SK-N-SH (cell line): ENCODE results near the gene TUFT1. TPM values are rescaled to one million over a fixed set of nuclear protein-coding genes. Genes with fewer than 3 reads are reported as not detected.

Experiments used
- CTCF ChIA-PET: fragments of 300-600, 350-600 bp; formaldehyde crosslinking; extraction: SDS; loops from one replicate; lab custom pipeline; 2021; lab: Yijun Ruan, JAX
- POLR2A ChIA-PET: fragments of 350-600 bp; sonication (Branson Sonifier 250); formaldehyde crosslinking; extraction: SDS; loops from one replicate; lab custom pipeline; 2020; ENCODE audit warnings: antibody characterized with exemption, inconsistent platforms; lab: Yijun Ruan, JAX
- DNase-seq: peaks from one replicate; pipeline ENCODE4 v3.0.0; 2012
- H2AFZ ChIP-seq: fragments of 200-600 bp; sonication (generic); 2 replicates; pipeline ENCODE4 v1.8.1; 2016; ENCODE audit warnings: antibody characterized with exemption, mild to moderate bottlenecking, low read depth
- H3F3A ChIP-seq: fragments of 200-600 bp; sonication (generic); replicated peaks from 2 replicates; pipeline ENCODE3; 2016; ENCODE audit warnings: antibody characterized with exemption, mild to moderate bottlenecking; ENCODE audit not compliant: insufficient read depth
- H3K27ac ChIP-seq, 2 experiments: fragments of 200-500 bp in 1 of 2; fragments of 200-600 bp in 1 of 2; sonication (Bioruptor generic) in 1 of 2; sonication (generic), shearing (Covaris generic) in 1 of 2; 2 replicates each; pipeline versions ENCODE4 v1.5.1 to v1.6.1; 2014 to 2016; ENCODE audit warnings: low read depth in 2 of 2, inconsistent platforms in 1 of 2, low read length in 1 of 2, mild to moderate bottlenecking in 1 of 2, mixed read lengths in 1 of 2
- H3K27me3 ChIP-seq: fragments of 200-600 bp; sonication (generic), shearing (Covaris generic); 2 replicates; pipeline ENCODE4 v1.6.1; 2016; ENCODE audit warnings: mixed run types; ENCODE audit not compliant: insufficient read depth
- H3K36me3 ChIP-seq, 2 experiments: fragments of 200-500 bp in 1 of 2; fragments of 200-600 bp in 1 of 2; sonication (Bioruptor generic) in 1 of 2; sonication (generic) in 1 of 2; replicated peaks in 1 of 2; 2 replicates each; pipeline versions ENCODE3 to v1.5.1; 2014 to 2016; ENCODE audit warnings: low read length in 1 of 2, mild to moderate bottlenecking in 1 of 2; ENCODE audit not compliant: insufficient read depth in 2 of 2, control insufficient read depth in 1 of 2
- H3K4me1 ChIP-seq, 2 experiments: fragments of 200-500 bp in 1 of 2; fragments of 200-600 bp in 1 of 2; sonication (Bioruptor generic) in 1 of 2; sonication (generic), shearing (Covaris generic) in 1 of 2; 2 replicates each; pipeline versions ENCODE4 v1.5.1 to v1.6.1; 2014 to 2016; ENCODE audit warnings: low read depth in 1 of 2, low read length in 1 of 2, mixed run types in 1 of 2; ENCODE audit not compliant: insufficient read depth in 2 of 2, control insufficient read depth in 1 of 2
- H3K4me2 ChIP-seq: fragments of 200-600 bp; sonication (generic), shearing (Covaris generic); 2 replicates; pipeline ENCODE4 v1.6.1; 2017; ENCODE audit warnings: mixed run types
- H3K4me3 ChIP-seq, 2 experiments: fragments of 200-500 bp in 1 of 2; fragments of 200-600 bp in 1 of 2; sonication (Bioruptor generic) in 1 of 2; sonication (generic), shearing (Covaris generic) in 1 of 2; 2 replicates each; pipeline versions ENCODE4 v1.5.1 to v1.8.1; 2014 to 2016; ENCODE audit warnings: low read depth in 2 of 2, inconsistent platforms in 1 of 2, low read length in 1 of 2, mild to moderate bottlenecking in 1 of 2, mixed read lengths in 1 of 2, moderate library complexity in 1 of 2
- H3K79me2 ChIP-seq: fragments of 200-600 bp; sonication (generic); 2 replicates; pipeline ENCODE4 v1.8.1; 2017; ENCODE audit warnings: mild to moderate bottlenecking; ENCODE audit not compliant: insufficient read depth
- H3K9ac ChIP-seq: fragments of 200-600 bp; sonication (generic); 2 replicates; pipeline ENCODE4 v1.6.1; 2017; ENCODE audit warnings: mixed run types
- H3K9me2 ChIP-seq: fragments of 200-600 bp; sonication (generic); 2 replicates; pipeline ENCODE4 v1.6.1; 2017; ENCODE audit warnings: mixed run types
- H3K9me3 ChIP-seq: fragments of 200-600 bp; sonication (generic); 2 replicates; pipeline ENCODE4 v1.6.1; 2017; ENCODE audit warnings: mixed run types, mild to moderate bottlenecking, moderate library complexity
- H4K20me1 ChIP-seq: fragments of 200-600 bp; sonication (generic); 2 replicates; pipeline ENCODE4 v1.6.1; 2017; ENCODE audit warnings: mild to moderate bottlenecking, mixed run types; ENCODE audit not compliant: insufficient read depth
- EP300 ChIP-seq, 2 experiments: IDR thresholded peaks; 2 replicates each; pipeline versions ENCODE4 v1.4.0 to v1.6.1; 2012; ENCODE audit warnings: borderline replicate concordance in 1 of 2, low read depth in 1 of 2, low read length in 1 of 2
- EZH2phosphoT487 ChIP-seq: fragments of 200-600 bp; sonication (generic); IDR thresholded peaks from 2 replicates; pipeline ENCODE4 v1.6.1; 2017; ENCODE audit warnings: low read depth, mixed run types, mild to moderate bottlenecking, antibody characterized with exemption, moderate library complexity, borderline replicate concordance
- FOSL2 ChIP-seq: IDR thresholded peaks from 2 replicates; pipeline ENCODE4 v1.4.0; 2012; ENCODE audit warnings: low read depth, mild to moderate bottlenecking, moderate library complexity, borderline replicate concordance
- FOXJ3 ChIP-seq: sonication (generic); formaldehyde crosslinking; IDR thresholded peaks from 2 replicates; pipeline ENCODE4 v1.5.1; 2020; ENCODE audit warnings: mild to moderate bottlenecking, missing genetic modification reagents
- JUND ChIP-seq: IDR thresholded peaks from 2 replicates; pipeline ENCODE4 v1.4.0; 2012
- MAX ChIP-seq: IDR thresholded peaks from 2 replicates; pipeline ENCODE4 v1.4.0; 2012; ENCODE audit warnings: low read depth
- NFIC ChIP-seq: IDR thresholded peaks from 2 replicates; pipeline ENCODE4 v1.4.0; 2012; ENCODE audit warnings: borderline replicate concordance
- NRF1 ChIP-seq: IDR thresholded peaks from 2 replicates; pipeline ENCODE4 v1.6.1; 2012; ENCODE audit warnings: low read depth, mild to moderate bottlenecking, low read length
- PBX3 ChIP-seq: IDR thresholded peaks from 2 replicates; pipeline ENCODE4; 2012
- POLR2AphosphoS5 ChIP-seq: IDR thresholded peaks from 2 replicates; pipeline ENCODE4 v1.6.1; 2012; ENCODE audit warnings: low read depth, low read length
- RFX5 ChIP-seq: IDR thresholded peaks from 2 replicates; pipeline ENCODE4 v1.6.1; 2012; ENCODE audit warnings: mild to moderate bottlenecking, improper control_type of control experiment, low read length
- SIN3A ChIP-seq: IDR thresholded peaks from 2 replicates; pipeline ENCODE4 v1.6.1; 2012; ENCODE audit warnings: low read depth, mild to moderate bottlenecking, low read length, moderate library complexity, borderline replicate concordance
- SMC3 ChIP-seq: IDR thresholded peaks from 2 replicates; pipeline ENCODE4 v1.6.1; 2012; ENCODE audit warnings: low read depth, low read length, improper control_type of control experiment
- WGBS: methylation state at CpG from one replicate; pipeline ENCODE4 v1.1.6; 2017; ENCODE audit warnings: low lambda C conversion rate; 5-methylcytosine and 5-hydroxymethylcytosine counted together
- polyA plus RNA-seq, 3 experiments: library from polyadenylated mRNA; depleted of rRNA; stranded (reverse); fragments of >200 nt; gene quantifications; 2 replicates each; pipeline ENCODE4 v1.2.3, GENCODE V29; 2012
- TF ChIP-seq, protein P1 (sequence below): fragments of 150-350 bp; IDR thresholded peaks from 2 replicates; pipeline ENCODE4 v1.6.1; 2017; ENCODE audit warnings: antibody characterized with exemption, low read length, low read depth, borderline replicate concordance
- TF ChIP-seq, protein P2 (sequence below): fragments of 200-600 bp; sonication (generic); IDR thresholded peaks from 2 replicates; pipeline ENCODE4 v1.6.1; 2017; ENCODE audit warnings: antibody characterized with exemption, mild to moderate bottlenecking, moderate library complexity

TUFT1 gene
- polyA plus RNA-seq, 1 of the 3 experiments (the other 2 are of a cell fraction), result 20.6 TPM

GRCh38 chr1:151570819-151571218 is 30.7 kb downstream of the TUFT1 start:
- no peak for DNase-seq
- H4K20me1 ChIP-seq, result no peaks in the 10 kb centered on the region
- no peaks in the 10 kb centered on the region for H3F3A ChIP-seq
- H3K27me3 ChIP-seq, result no peaks in the 10 kb centered on the region
- no peak overlapping the region for H2AFZ ChIP-seq
- TF ChIP-seq SIN3A (no peak), JUND (no peak), EP300 (IDR thresholded peaks at IDR 0.05; ENCODE audit: borderline replicate concordance in 1 of 2, low read depth in 1 of 2, low read length in 1 of 2) (no peak), RFX5 (no peak), NFIC (no peak), FOXJ3 (no peak)
- ChIA-PET POLR2A (no interaction called here), CTCF (interaction anchor here (2.5 kb wide), 1 partner anchor 23 kb away, joined by 10 read pairs; no protein-coding TSS in a partner anchor)
- H3K4me1 ChIP-seq, result peaks cover 0 to 8% of the 10 kb centered on the region in 2 experiments; a peak in 1 of 4 replicates
- H3K4me2 ChIP-seq, result no peak overlapping the region
- H3K9ac ChIP-seq, result no peak overlapping the region
- peaks cover 41 to 61% of the 10 kb centered on the region in 2 experiments for H3K36me3 ChIP-seq
- H3K9me2 ChIP-seq, result no peaks in the 10 kb centered on the region
- no peaks in the 10 kb centered on the region for H3K9me3 ChIP-seq
- H3K27ac ChIP-seq, result no peak overlapping the region
- no peak overlapping the region for H3K4me3 ChIP-seq
- WGBS, result 80% methylated on average over 1 of the region's 1 CpG
- no peaks in the 10 kb centered on the region for H3K79me2 ChIP-seq

- no peak for TF ChIP-seq SMC3
- TF ChIP-seq NFIC, result 0 out of 2 replicates have a peak, but pooled peaks have one; percentile 10
- TF ChIP-seq FOSL2, result peak; percentile 55; the same call in 1 of the 2 replicates
- TF ChIP-seq, protein P1, sequence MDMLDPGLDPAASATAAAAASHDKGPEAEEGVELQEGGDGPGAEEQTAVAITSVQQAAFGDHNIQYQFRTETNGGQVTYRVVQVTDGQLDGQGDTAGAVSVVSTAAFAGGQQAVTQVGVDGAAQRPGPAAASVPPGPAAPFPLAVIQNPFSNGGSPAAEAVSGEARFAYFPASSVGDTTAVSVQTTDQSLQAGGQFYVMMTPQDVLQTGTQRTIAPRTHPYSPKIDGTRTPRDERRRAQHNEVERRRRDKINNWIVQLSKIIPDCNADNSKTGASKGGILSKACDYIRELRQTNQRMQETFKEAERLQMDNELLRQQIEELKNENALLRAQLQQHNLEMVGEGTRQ, result no peak
- no peak for TF ChIP-seq NRF1
- no peak for TF ChIP-seq EZH2phosphoT487
- TF ChIP-seq EP300 (IDR thresholded peaks at IDR 0.05; ENCODE audit: borderline replicate concordance in 1 of 2, low read depth in 1 of 2, low read length in 1 of 2), result no peak
- no peak for TF ChIP-seq PBX3
- no peak for TF ChIP-seq MAX
- TF ChIP-seq POLR2AphosphoS5, result no peak
- TF ChIP-seq, protein P2, sequence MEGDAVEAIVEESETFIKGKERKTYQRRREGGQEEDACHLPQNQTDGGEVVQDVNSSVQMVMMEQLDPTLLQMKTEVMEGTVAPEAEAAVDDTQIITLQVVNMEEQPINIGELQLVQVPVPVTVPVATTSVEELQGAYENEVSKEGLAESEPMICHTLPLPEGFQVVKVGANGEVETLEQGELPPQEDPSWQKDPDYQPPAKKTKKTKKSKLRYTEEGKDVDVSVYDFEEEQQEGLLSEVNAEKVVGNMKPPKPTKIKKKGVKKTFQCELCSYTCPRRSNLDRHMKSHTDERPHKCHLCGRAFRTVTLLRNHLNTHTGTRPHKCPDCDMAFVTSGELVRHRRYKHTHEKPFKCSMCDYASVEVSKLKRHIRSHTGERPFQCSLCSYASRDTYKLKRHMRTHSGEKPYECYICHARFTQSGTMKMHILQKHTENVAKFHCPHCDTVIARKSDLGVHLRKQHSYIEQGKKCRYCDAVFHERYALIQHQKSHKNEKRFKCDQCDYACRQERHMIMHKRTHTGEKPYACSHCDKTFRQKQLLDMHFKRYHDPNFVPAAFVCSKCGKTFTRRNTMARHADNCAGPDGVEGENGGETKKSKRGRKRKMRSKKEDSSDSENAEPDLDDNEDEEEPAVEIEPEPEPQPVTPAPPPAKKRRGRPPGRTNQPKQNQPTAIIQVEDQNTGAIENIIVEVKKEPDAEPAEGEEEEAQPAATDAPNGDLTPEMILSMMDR, result no peak
- no peak for TF ChIP-seq SIN3A
- ChIA-PET CTCF (no interaction called here), POLR2A (no interaction called here)
- Histone ChIP-seq H3K4me2 (no peak overlapping the region), H3K4me3 (no peak overlapping the region), H3K36me3 (peaks cover 51 to 52% of the 10 kb centered on the region in 2 experiments), H3K9me2 (no peaks in the 10 kb centered on the region), H3K79me2 (no peaks in the 10 kb centered on the region), H4K20me1 (no peaks in the 10 kb centered on the region), H3K27ac (peak overlapping the region in 1 of 2 experiments; percentile 32; a peak in 2 of 4 replicates), H2AFZ (peak overlapping the region; percentile 16; the same call in 1 of the 2 replicates), H3K9me3 (no peaks in the 10 kb centered on the region), H3K27me3 (no peaks in the 10 kb centered on the region), H3K9ac (no peak overlapping the region), H3F3A (no peaks in the 10 kb centered on the region), H3K4me1 (peaks cover 0 to 8% of the 10 kb centered on the region in 2 experiments; a peak in 1 of 4 replicates)
- DNase-seq, result no peak
- WGBS, result 77% methylated on average over 11 of the region's 12 CpGs
These were observed 34.7 kb downstream of the TUFT1 start for GRCh38 chr1:151574575-151575529.
